Tibial nerve (tissue), 4 donors: ENCODE results near the gene CNDP1. TPM values are rescaled to one million over a fixed set of nuclear protein-coding genes. Genes with fewer than 3 reads are reported as not detected.

Experiments used
- DNase-seq, 2 donors: peaks; one replicate each; pipeline ENCODE4 v3.0.0-alpha.2; 2019; ENCODE audit warnings: low spot score in 2 of 2
- H3K27ac ChIP-seq, 4 donors: fragments of 200-600 bp; sonication (generic) in 3 of 4; one replicate each; pipeline ENCODE4 v1.5.1; 2017 to 2019; ENCODE audit warnings: mild to moderate bottlenecking in 1 of 4
- H3K27me3 ChIP-seq, 2 donors: fragments of 200-600 bp; sonication (generic) in 1 of 2; one replicate each; pipeline versions ENCODE4 v1.5.1 to v1.6.0; 2017 to 2019
- H3K36me3 ChIP-seq, 3 donors: fragments of 200-600 bp; sonication (generic); one replicate each; pipeline ENCODE4 v1.5.1; 2018 to 2019
- H3K4me1 ChIP-seq, 4 donors: fragments of 200-600 bp; sonication (generic) in 3 of 4; one replicate each; pipeline ENCODE4 v1.5.1; 2017 to 2019
- H3K4me3 ChIP-seq, 4 donors: fragments of 200-600 bp; sonication (generic) in 3 of 4; one replicate each; pipeline ENCODE4 v1.5.1; 2017 to 2019; ENCODE audit warnings: mild to moderate bottlenecking in 1 of 4, moderate library complexity in 1 of 4
- H3K9me3 ChIP-seq, 4 donors: fragments of 200-600 bp; sonication (generic) in 3 of 4; one replicate each; pipeline ENCODE4 v1.5.1; 2017 to 2019
- CTCF ChIP-seq, 5 experiments: fragments of 200-600 bp in 3 of 5; fragments of 450-650 bp in 2 of 5; sonication (generic) in 3 of 5; IDR thresholded peaks; one replicate each; pipeline ENCODE4 v1.5.1; 2016 to 2019; ENCODE audit warnings: antibody characterized with exemption in 5 of 5, mild to moderate bottlenecking in 3 of 5, moderate library complexity in 2 of 5
- EP300 ChIP-seq, 2 donors: sonication (generic); formaldehyde crosslinking; IDR thresholded peaks; one replicate each; pipeline ENCODE4 v1.6.1; 2017; ENCODE audit warnings: antibody characterized with exemption in 2 of 2, mild to moderate bottlenecking in 1 of 2
- POLR2A ChIP-seq, 2 donors: fragments of 450-650 bp; IDR thresholded peaks; one replicate each; pipeline ENCODE4 v1.6.1; 2017; ENCODE audit warnings: antibody characterized with exemption in 2 of 2, mild to moderate bottlenecking in 2 of 2, moderate library complexity in 2 of 2
- WGBS, 2 donors: methylation state at CpG; one replicate each; pipeline ENCODE4 v1.1.5; 2018; 5-methylcytosine and 5-hydroxymethylcytosine counted together
- total RNA-seq, 4 donors: library from RNA; depleted of rRNA; stranded (reverse); fragments of >200 nt; gene quantifications; one replicate each; pipeline ENCODE4 v1.1.0, GENCODE V29; 2016

The CNDP1 gene
- total RNA-seq, 4 donors from 2014 or later, result 0.22 to 1.0 TPM; not detected in 2

- H3K27ac ChIP-seq, result no peak overlapping the region
- peaks cover 0 to 7% (median 5%) of the 10 kb centered on the region in 4 donors for H3K4me1 ChIP-seq
- H3K27me3 ChIP-seq, result no peaks in the 10 kb centered on the region
- TF ChIP-seq EP300 (IDR thresholded peaks at IDR 0.05) (no peak), CTCF (IDR thresholded peaks at IDR 0.05) (no peak), POLR2A (IDR thresholded peaks at IDR 0.05) (no peak)
- no peak for DNase-seq
- WGBS, 2 donors, result 64 to 75% methylated on average over 3 of the region's 3 CpGs
- no peak overlapping the region for H3K4me3 ChIP-seq
- H3K36me3 ChIP-seq, result no peaks in the 10 kb centered on the region
- H3K9me3 ChIP-seq, result no peaks in the 10 kb centered on the region
These were observed 42.0 kb upstream of the CNDP1 start for GRCh38 chr18:74492259-74492658.

DNA sequence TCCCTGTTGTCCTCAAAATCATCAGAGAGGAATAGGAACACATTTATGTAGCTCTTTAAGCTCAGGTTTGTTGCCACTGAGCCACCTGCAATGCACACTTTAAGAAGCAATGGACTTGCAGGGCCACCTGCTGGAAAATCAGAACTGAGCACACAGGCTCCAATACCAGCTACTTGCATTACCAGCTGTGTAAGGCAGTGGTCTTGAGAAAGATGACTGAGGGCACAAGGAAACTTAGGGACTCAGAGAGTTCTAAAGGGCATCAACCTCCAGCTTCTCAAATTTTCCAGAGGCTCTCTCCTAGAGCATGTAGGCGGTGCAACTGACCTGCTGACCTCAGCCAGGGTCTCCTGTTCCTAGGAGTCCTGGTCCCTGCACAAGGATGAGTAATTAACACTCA lies 40.6 kb upstream of the CNDP1 start:
- H3K27me3 ChIP-seq, result no peaks in the 10 kb centered on the region
- TF ChIP-seq CTCF (IDR thresholded peaks at IDR 0.05) (peak; percentile 35 to 61 (median 50)), POLR2A (IDR thresholded peaks at IDR 0.05) (no peak)
- 44 to 50% methylated on average over 1 of the region's 1 CpG for WGBS, 2 donors
- H3K27ac ChIP-seq, result no peak overlapping the region
- H3K4me3 ChIP-seq, result no peak overlapping the region
- DNase-seq, result no peak
- H3K36me3 ChIP-seq, result no peaks in the 10 kb centered on the region
- H3K9me3 ChIP-seq, result no peaks in the 10 kb centered on the region
- peaks cover 0 to 21% (median 14%) of the 10 kb centered on the region in 4 donors for H3K4me1 ChIP-seq

- DNase-seq, result no peak
- peaks cover 0 to 28% (median 20%) of the 10 kb centered on the region in 4 donors for H3K4me1 ChIP-seq
- no peaks in the 10 kb centered on the region for H3K36me3 ChIP-seq
- no peaks in the 10 kb centered on the region for H3K9me3 ChIP-seq
- no peak overlapping the region for H3K27ac ChIP-seq
- 73 to 80% methylated on average over 1 of the region's 1 CpG for WGBS, 2 donors
- no peaks in the 10 kb centered on the region for H3K27me3 ChIP-seq
- TF ChIP-seq EP300 (IDR thresholded peaks at IDR 0.05) (no peak), POLR2A (IDR thresholded peaks at IDR 0.05) (no peak), CTCF (IDR thresholded peaks at IDR 0.05) (no peak)
- H3K4me3 ChIP-seq, result no peak overlapping the region
These were observed 39.8 kb upstream of the CNDP1 start for GRCh38 chr18:74494514-74494913.

DNA sequence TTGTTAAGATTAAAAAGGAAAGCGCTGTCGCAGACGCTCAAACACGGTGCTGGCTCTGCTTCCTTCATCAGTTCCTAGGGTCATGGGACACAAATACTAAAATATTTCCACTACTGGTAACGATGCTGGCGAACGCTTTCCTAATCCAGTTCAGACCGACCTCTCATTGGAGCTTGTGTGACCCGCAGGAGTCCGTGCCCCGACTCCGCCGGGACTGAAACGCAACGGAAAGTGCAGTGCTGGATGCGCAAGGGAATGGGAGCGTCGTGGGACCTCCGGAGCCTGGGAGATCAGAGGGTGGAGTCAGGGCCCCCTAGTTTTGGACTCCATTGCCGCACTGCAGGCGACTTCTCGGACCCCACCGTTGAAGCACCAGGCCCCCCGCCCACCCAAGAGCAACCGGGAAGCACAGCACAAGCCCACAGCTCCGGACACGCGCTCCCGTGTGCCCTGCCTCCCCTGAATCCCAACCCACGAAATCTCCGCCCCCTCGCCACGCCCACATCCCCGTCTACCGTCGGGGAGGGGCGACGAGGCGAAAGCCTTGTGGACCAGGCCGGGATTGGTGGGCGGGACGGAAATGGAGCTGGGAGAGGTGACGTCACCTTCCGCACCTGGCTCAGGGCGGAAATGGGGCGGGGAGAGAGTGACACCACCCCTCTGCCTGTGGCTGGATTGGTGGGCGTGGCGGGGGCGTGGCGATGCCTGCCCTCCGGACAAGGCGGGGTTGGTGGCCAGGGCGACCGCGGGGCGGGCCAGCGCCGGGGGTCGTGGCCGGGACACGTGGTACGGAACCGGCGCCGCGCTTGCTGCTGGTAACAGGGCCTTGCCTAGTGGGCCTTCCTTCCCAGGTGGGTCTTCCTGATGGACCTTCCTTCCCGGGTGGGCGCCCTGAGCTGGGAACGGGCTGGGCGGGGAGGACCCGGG lies 38.5 kb upstream of the CNDP1 start, which contains the start of gene CNDP2:
CNDP2 (plus strand) TSS at position 783 of the 927 bp plus-strand sequence. CDS start 3,611 bp downstream, outside the sequence.
- peak; percentile 75 to 91 for TF ChIP-seq POLR2A (IDR thresholded peaks at IDR 0.05)
- TF ChIP-seq CTCF (IDR thresholded peaks at IDR 0.05), result no peak
- TF ChIP-seq EP300 (IDR thresholded peaks at IDR 0.05), result peak; percentile 87 to 92
- peaks cover 0 to 32% (median 20%) of the 10 kb centered on the region in 4 donors for H3K4me1 ChIP-seq
- peak within 1 kb of the TSS; percentile 83 to 94 (median 88) for H3K27ac ChIP-seq
- H3K9me3 ChIP-seq, result no peaks in the 10 kb centered on the region
- peak within 1 kb of the TSS; percentile 63 to 100 (median 82) for H3K4me3 ChIP-seq
- whole genome bisulfite sequencing, 2 donors, result 0 to 2% methylated on average over 39 to 65 of the region's 71 CpGs
- DNase-seq, result peak; percentile 100
- peaks cover 0 to 4% (median 0%) of the 10 kb centered on the region in 3 donors for H3K36me3 ChIP-seq
- H3K27me3 ChIP-seq, result no peaks in the 10 kb centered on the region
